Kidney epithelial cell (primary cell): ENCODE data around the gene DAP. TPM values are rescaled to one million over a fixed set of nuclear protein-coding genes. Genes with fewer than 3 reads are reported as not detected.

Experiments
- DNase-seq: peaks from one replicate; pipeline ENCODE4 v3.0.0-alpha.2; 2010; ENCODE audit warnings: low read depth
- H3K27me3 ChIP-seq: 2 replicates; pipeline ENCODE4 v1.6.0; 2011; ENCODE audit warnings: low read length; ENCODE audit not compliant: control insufficient read depth, insufficient read depth
- H3K36me3 ChIP-seq: 2 replicates; pipeline ENCODE4 v1.5.1; 2011; ENCODE audit warnings: low read length; ENCODE audit not compliant: control insufficient read depth, insufficient read depth
- H3K4me3 ChIP-seq: 2 replicates; pipeline ENCODE4 v1.5.1; 2011; ENCODE audit warnings: low read depth, mild to moderate bottlenecking, control low read depth, low read length
- CTCF ChIP-seq: IDR thresholded peaks from 2 replicates; pipeline ENCODE4 v1.5.1; 2011; ENCODE audit warnings: mild to moderate bottlenecking, moderate library complexity, low read length, control low read depth, inconsistent platforms; ENCODE audit not compliant: insufficient read depth, poor library complexity, severe bottlenecking
- total RNA-seq: library from RNA; depleted of rRNA; stranded (reverse); fragments of >200 nt; gene quantifications from 2 replicates; pipeline ENCODE4 v1.2.3, GENCODE V29; 2015

The DAP gene
- total RNA-seq, 1 donor from 2014 or later, result 77.7 TPM

- Histone ChIP-seq H3K4me3 (no peak overlapping the region), H3K27me3 (no peaks in the 10 kb centered on the region), H3K36me3 (no peaks in the 10 kb centered on the region)
- no peak for TF ChIP-seq CTCF
- no peak for DNase-seq
Measured at GRCh38 chr5:10630126-10630525, 130.9 kb downstream of the DAP start.

DNA sequence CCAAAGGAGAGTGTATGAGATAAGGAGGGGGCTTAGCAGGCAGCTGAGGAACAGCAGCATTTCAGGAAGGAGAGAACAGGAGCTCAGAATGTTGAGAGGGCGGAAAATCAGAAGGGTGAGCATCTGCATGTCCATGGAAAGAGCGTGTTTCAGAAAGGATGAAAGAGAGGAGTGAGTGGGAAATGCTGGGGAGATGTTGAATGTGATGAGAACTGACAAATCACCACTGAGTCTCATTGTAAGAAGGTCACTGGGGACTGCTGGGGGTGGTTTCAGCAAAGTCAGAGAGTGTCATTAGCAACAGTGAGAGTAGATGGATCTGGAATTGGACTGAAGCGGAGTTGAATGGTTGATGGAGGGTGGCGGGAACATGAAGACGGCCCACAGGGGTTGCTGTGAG lies 131.4 kb downstream of the DAP start:
- DNase-seq, result no peak
- TF ChIP-seq CTCF, result no peak
- Histone ChIP-seq H3K4me3 (no peak overlapping the region), H3K27me3 (no peaks in the 10 kb centered on the region), H3K36me3 (no peaks in the 10 kb centered on the region)

Other genes starting within 250 kb of the DAP start
- 5.0 and 5.5 TPM in 2 replicates for gene ANKRD33B, start 197.2 kb downstream of the DAP start, total RNA-seq